ENCODE data around the gene TRIM9.

Gene TRIM9

GRCh38 chr14:50929506-50929905 is 165.4 kb downstream of the TRIM9 start:
- ATAC-seq: no peak

- no peak for ATAC-seq
These were observed 166.8 kb downstream of the TRIM9 start for GRCh38 chr14:50928002-50928635.

- no peak for ATAC-seq
These were observed 168.0 kb downstream of the TRIM9 start for GRCh38 chr14:50926851-50927386.
